K562 (cell line): Measurements from ENCODE around the gene POPDC3.

Experiments used
- CREB1 ChIP-seq, 2 experiments: sonication (generic) in 1 of 2; formaldehyde crosslinking in 1 of 2; IDR thresholded peaks; 2 replicates each; pipeline versions ENCODE4 v1.6.1 to v1.8.0; 2012 to 2022; ENCODE audit warnings: inconsistent platforms in 1 of 2, mild to moderate bottlenecking in 1 of 2, missing genetic modification reagents in 1 of 2, moderate library complexity in 1 of 2
- CTCF ChIP-seq, 3 experiments: IDR thresholded peaks in 2 of 3; conservative IDR thresholded peaks in 1 of 3; 2 replicates each; pipeline ENCODE4 v1.5.1; 2011 to 2012; ENCODE audit warnings: low read length in 3 of 3, mild to moderate bottlenecking in 3 of 3, control low read depth in 2 of 3, improper control_type of control experiment in 1 of 3, inconsistent platforms in 1 of 3, low read depth in 1 of 3, mixed read lengths in 1 of 3, moderate library complexity in 1 of 3; ENCODE audit not compliant: insufficient read depth in 2 of 3
- POLR2A ChIP-seq: fragments of 450-650 bp; conservative IDR thresholded peaks from 2 replicates; pipeline ENCODE4 v1.6.1; 2016

DNA sequence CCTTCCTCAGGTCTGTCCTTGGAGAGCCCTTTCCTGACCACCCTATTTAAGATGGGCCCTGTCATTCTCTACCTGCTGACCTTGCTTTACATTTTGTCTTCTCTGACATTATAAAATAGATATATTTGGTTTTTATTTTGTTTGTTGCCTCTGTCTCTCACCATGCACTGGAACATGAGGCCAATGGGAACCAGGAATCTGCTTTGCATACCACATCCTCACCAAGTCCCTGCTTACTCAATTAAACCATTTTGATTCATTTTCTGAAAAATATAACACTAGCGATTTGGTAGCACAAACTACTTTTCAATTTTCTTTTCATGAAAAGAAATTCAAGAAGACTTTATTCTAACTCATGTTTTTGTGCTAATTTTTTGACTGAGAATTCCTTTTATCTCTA lies 32.8 kb upstream of the POPDC3 start:
- TF ChIP-seq CTCF (IDR thresholded peaks at IDR 0.05 in 2 of 3, conservative IDR thresholded peaks at IDR 0.05 in 1 of 3; ENCODE audit: insufficient read depth in 2 of 3, low read depth in 1 of 3, low read length in 3 of 3) (no peak), POLR2A (no peak), CREB1 (IDR thresholded peaks at IDR 0.05) (no peak), CREB1 (CRISPR knock-in tag; IDR thresholded peaks at IDR 0.05) (no peak)
